PFSK-1 (cell line): ENCODE measurements around the gene OSBPL9.

Source experiments
- FOXP2 ChIP-seq: optimal IDR thresholded peaks from 2 replicates; pipeline ENCODE3; 2011; ENCODE audit warnings: borderline replicate concordance, control low read depth, inconsistent platforms; ENCODE audit not compliant: insufficient read depth; ENCODE audit errors: extremely low read length, extremely low read depth
- POLR2AphosphoS5 ChIP-seq: IDR thresholded peaks from 2 replicates; pipeline ENCODE4 v1.6.1; 2012; ENCODE audit warnings: low read depth, mild to moderate bottlenecking, control low read depth, low read length, moderate library complexity
- SIN3A ChIP-seq: IDR thresholded peaks from 2 replicates; pipeline ENCODE4 v1.6.1; 2012; ENCODE audit warnings: mild to moderate bottlenecking, low read length, moderate library complexity, borderline replicate concordance; ENCODE audit not compliant: insufficient read depth
- TAF1 ChIP-seq: IDR thresholded peaks from 2 replicates; pipeline ENCODE4 v1.6.1; 2012; ENCODE audit warnings: low read length, control low read depth, borderline replicate concordance; ENCODE audit not compliant: insufficient read depth
- TF ChIP-seq, protein P1 (sequence below), 2 experiments: IDR thresholded peaks; 2 replicates each; pipeline versions ENCODE4 v1.6.1 to v1.8.0; 2011 to 2012; ENCODE audit warnings: low read depth in 2 of 2, low read length in 2 of 2, control low read depth in 1 of 2, inconsistent platforms in 1 of 2, mild to moderate bottlenecking in 1 of 2, moderate library complexity in 1 of 2; ENCODE audit not compliant: insufficient read depth in 1 of 2

The OSBPL9 gene

DNA sequence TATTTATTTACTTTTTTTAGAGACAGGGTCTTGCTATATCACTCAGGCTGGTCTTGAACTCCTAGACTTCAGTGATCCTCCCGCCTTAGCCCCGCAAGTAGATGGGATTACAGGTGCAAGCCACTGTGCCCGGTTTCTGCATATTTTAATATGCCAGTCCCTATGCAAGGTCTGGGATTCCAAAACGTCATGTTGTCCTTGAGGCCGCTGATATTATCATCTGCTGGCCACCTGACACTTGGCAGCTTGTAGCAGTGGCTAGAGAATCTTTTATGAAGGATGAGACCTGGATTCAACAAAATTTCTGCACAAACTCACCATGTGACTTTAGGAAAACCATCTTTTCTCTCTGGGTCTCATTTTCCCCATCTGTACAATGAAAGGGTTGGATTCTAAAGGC lies 32.9 kb upstream of the OSBPL9 start:
- TF ChIP-seq TAF1: no peak
- TF ChIP-seq SIN3A: no peak

DNA sequence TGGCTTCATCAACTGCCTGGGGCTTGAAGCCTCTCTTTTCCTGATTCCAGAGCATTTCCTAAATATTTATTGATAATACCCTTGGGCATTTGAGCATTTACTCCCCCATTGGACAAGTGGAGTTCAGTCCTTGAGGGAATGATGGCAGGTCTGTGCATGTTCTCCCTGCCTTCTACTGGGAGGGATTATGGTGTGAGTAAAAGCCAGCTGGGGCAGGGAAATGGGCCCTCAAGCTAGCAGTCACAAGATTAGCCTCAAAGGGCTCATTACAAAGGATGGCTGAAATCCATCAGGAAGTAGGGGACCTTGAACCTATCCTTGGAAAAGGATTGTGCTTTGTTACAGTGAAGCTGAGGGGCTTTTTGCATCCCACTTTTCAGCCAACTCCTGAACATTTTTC lies 24.2 kb upstream of the OSBPL9 start:
- TF ChIP-seq TAF1: no peak

DNA sequence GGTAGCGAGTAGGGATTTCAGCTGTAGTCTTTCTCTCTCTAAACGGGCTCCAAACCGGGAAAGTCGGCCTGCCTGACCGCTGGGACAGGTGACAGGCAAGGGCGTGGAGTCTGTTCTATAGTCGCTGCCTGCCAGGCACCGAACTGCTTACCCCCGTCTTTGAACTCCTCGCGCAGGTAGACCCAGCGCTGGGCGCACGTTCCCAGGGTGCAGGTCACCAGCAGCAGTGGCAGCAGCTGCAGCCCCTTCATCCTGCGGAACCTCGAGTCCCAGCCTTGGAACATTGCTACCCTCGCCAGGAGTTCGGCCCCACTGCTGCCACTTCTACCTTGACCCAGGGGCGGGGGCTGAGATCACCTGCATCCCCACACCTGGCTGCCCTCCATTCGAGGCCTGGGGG lies 22.2 kb upstream of the OSBPL9 start:
- no peak for TF ChIP-seq FOXP2
- no peak for TF ChIP-seq TAF1
- TF ChIP-seq, protein P1, sequence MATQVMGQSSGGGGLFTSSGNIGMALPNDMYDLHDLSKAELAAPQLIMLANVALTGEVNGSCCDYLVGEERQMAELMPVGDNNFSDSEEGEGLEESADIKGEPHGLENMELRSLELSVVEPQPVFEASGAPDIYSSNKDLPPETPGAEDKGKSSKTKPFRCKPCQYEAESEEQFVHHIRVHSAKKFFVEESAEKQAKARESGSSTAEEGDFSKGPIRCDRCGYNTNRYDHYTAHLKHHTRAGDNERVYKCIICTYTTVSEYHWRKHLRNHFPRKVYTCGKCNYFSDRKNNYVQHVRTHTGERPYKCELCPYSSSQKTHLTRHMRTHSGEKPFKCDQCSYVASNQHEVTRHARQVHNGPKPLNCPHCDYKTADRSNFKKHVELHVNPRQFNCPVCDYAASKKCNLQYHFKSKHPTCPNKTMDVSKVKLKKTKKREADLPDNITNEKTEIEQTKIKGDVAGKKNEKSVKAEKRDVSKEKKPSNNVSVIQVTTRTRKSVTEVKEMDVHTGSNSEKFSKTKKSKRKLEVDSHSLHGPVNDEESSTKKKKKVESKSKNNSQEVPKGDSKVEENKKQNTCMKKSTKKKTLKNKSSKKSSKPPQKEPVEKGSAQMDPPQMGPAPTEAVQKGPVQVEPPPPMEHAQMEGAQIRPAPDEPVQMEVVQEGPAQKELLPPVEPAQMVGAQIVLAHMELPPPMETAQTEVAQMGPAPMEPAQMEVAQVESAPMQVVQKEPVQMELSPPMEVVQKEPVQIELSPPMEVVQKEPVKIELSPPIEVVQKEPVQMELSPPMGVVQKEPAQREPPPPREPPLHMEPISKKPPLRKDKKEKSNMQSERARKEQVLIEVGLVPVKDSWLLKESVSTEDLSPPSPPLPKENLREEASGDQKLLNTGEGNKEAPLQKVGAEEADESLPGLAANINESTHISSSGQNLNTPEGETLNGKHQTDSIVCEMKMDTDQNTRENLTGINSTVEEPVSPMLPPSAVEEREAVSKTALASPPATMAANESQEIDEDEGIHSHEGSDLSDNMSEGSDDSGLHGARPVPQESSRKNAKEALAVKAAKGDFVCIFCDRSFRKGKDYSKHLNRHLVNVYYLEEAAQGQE (IDR thresholded peaks at IDR 0.05; ENCODE audit: insufficient read depth in 1 of 2, low read depth in 2 of 2, low read length in 2 of 2): no peak
- TF ChIP-seq POLR2AphosphoS5: no peak
- TF ChIP-seq SIN3A: no peak

DNA sequence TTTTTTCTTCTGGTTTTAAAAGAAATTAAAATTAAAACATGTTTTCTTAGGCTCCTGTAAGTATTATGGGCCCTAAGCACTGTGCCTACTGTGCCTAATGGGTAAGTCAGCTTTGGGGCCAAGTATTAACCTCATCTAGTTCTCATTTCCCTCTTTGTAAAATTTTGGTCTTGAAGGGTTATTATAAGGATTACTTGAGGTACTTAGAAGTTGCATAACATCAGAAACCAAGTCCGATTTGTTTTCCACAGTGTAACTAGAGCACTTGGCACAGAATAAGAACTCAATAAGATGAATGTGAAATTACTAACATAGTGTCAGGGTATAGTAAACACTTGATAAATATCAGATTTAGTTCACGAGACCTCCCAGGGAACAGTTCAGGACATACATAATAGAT lies 16.4 kb upstream of the OSBPL9 start:
- no peak for TF ChIP-seq TAF1
- TF ChIP-seq, protein P1 (IDR thresholded peaks at IDR 0.05; ENCODE audit: insufficient read depth in 1 of 2, low read depth in 2 of 2, low read length in 2 of 2): no peak
- TF ChIP-seq POLR2AphosphoS5: no peak
- TF ChIP-seq SIN3A: no peak
- no peak for TF ChIP-seq FOXP2

DNA sequence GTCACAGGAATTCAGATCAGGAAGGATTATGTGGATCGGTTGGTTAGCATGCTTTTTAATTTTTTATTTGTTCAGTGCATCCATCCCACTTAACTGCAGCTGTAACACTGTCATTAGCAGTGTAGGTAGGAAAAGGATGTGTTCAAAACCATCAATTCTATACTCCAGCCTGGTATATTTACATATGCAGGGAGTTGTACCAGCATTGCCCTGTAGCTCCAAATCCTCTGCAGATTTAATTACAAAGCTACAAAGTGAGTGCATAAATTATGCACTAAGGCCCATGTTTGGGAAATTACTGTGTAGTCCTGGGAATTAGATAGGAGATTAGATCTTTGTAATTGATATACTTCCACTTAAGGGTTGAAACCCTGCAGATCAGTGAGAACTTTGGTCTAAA lies 15.9 kb upstream of the OSBPL9 start:
- TF ChIP-seq, protein P1 (IDR thresholded peaks at IDR 0.05; ENCODE audit: insufficient read depth in 1 of 2, low read depth in 2 of 2, low read length in 2 of 2): no peak
- no peak for TF ChIP-seq TAF1
- TF ChIP-seq POLR2AphosphoS5: no peak
- no peak for TF ChIP-seq FOXP2
- TF ChIP-seq SIN3A: no peak

DNA sequence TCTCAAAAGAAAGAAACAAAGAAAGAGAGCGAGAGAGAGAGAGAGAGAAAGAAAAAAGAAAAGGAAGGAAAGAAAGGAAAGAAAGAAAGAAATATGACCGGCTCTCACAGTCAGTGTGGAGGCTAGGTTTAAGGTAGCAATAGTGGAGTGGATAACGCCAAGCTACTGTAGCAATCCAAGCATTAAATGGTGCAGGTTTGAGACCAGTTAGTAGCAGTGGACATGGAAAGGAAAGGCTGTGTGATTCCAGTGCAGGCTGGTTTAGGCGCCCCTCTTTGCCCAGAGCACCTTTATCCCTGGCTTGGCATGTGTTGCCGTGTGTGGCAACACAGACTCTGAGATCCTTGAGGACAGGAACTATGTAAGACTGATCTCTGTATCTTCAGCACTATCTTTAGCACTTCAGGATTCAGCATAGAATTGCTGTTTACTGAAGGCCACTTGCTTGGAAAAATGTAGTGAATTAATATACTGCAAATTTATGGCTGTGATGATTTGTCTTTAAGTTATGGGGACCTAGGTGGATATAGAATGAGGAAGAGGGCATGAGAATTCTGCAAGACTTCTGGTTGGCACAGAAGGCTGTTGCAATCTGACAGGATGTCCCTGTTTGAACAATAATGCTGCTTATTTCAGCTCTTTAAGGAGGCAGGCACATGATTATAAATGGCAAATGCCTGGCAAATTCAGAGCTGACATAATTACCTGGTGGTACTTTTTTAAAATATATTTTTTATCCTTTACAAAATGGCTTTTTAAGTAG lies 10.8 kb upstream of the OSBPL9 start:
- TF ChIP-seq SIN3A (no peak), FOXP2 (no peak), TAF1 (no peak), POLR2AphosphoS5 (no peak)
- TF ChIP-seq, protein P1 (IDR thresholded peaks at IDR 0.05; ENCODE audit: insufficient read depth in 1 of 2, low read depth in 2 of 2, low read length in 2 of 2): no peak
